Cardiac septum (tissue), 1 donor: Measurements from ENCODE around the gene BCAS1. TPM values are rescaled to one million over a fixed set of nuclear protein-coding genes. Genes with fewer than 3 reads are reported as not detected.

Experiments used
- DNase-seq: peaks from one replicate; pipeline ENCODE4 v3.0.0-alpha.2; 2020; ENCODE audit warnings: low spot score
- intact Hi-C: fragments of 100-400 bp; cut with DNase I; formaldehyde crosslinking; loops from one replicate; pipeline ENCODE4 v1.14.0; 2022
- total RNA-seq: library from RNA; stranded (reverse); fragmentation: NEBNext Ultra II Directional; extraction: Animal tissue kit (Norgen Biotek cat#: 25700); gene quantifications from one replicate; pipeline ENCODE4 v1.2.1, GENCODE V29; 2021
- donor health status: DM: no; HTN: no; CAD: no.

Gene BCAS1
- total RNA-seq, 1 donor from 2014 or later: not detected

DNA sequence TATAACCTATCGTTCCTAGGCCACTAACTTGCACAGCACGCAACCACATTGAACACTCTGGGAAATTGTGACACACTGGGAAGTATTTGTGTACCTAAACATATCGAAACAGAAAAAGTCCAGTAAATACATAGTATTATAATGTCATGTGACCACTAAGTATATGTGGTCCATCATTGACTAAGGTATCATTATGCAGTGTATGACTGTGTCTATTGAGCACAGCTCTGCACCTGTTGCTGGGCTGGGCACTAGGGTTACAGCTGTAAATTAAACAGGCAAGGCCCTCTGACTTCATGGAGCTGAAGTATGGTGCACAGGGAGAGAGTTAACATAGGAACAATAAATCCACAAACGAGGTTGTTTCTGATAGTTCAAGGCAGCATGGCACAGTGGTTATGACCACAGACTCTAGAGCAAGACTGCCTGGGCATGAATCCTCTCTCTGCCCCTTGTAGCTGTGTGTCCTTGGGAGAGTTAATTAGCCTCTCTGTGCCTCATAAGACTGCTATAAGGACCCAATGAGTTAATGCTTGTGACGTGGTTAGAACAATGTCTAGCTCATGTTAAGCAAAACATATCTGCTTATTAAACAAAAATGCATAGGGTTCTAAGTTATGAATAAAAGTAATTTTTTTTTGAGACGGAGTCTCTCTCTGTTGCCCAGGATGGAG lies 10.6 kb downstream of the BCAS1 start:
- no peak for DNase-seq
- intact Hi-C loops: loop anchor here (5.0 kb wide), 1 partner anchor 483 kb away; no protein-coding TSS in a partner anchor

DNA sequence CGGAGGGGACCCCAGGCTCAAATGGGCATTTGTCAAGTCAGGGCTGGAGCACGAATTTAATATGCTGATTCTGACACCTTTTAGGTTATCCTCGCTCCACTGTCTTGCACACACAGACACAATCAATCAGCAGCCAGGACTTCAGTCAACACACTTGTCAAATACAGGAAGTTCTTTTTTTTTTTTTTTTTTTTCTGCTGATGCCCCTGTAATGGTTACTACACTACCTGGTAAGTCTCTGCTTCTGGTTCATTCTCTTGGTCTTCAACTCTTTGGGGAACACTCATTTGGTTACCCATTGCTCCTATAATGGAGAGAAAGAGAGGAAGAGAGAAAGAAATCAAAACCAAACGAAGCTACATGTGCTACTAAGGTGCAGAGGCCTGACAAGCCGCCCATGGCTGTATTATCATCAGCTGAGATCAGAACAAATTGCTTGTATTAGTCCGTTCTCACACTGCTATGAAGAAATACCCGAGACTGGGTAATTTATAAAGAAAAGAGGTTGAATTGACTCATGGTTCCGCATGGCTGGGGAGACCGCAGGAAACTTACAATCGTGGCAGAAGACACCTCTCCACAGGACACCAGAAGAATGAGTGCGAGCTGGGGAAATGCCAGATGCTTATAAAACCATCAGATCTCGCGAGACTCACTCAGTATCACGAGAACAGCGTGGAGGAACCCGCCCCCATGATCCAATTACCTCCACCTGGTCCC lies 11.8 kb downstream of the BCAS1 start:
- intact Hi-C loops: no loop called here
- no peak for DNase-seq

DNA sequence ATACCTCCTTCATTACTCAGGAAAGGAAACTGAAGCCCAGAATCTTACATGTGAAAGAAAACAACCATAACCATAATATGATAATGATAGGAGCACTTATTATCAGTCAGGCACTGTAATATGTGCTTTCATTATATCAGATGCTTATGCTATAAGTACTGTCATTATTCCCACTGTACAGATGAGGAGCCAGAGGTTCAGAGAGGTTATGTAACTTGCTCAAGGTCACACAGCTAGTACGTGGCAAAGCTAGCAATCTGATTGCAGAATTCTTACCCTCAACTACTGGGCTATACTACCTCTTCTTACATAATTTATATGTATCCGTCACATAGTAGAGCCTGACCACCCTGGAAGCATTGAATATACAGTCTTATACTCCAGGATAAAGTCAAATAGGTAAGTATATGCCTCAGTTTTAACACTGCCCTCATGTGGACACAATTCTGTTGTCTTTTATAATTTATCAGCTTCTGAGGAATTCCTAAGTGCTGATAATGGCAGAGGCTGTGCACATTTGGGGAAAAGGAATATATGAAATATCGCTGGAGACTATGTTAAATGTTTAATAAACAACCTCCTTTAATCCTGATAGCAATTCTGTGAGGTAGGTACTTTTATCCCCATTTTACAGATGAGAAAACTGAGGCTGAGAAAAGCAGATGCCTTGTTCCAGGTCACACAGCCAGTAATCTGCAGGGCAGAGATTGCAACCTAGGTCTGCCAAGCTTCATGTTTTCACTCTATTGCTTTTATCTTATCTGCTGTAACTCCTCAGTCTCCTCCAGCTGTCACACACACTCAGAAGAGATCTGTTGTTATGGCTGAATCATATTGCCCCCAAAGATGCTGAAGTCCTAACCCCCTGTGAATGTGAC lies 13.4 kb downstream of the BCAS1 start:
- intact Hi-C loops: no loop called here
- no peak for DNase-seq

DNA sequence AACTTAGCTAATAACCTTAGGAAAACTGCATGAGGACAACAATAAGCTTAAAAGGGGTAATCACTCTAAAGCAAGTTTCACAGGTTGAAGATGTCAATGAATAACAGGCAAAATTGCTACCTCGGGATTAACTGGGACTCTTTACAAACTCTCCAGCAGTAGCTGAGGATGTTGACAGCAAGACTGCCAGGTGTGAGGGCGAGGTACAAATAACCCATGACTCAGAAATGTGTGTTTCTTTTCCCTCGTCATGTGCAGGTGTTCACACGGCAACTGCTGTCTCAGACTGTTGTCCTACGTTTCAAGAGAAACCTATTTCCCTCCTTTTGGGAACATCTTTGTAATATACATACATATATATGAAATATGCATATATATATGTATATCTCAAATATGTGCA lies 15.9 kb downstream of the BCAS1 start:
- DNase-seq: no peak
- intact Hi-C loops: no loop called here

DNA sequence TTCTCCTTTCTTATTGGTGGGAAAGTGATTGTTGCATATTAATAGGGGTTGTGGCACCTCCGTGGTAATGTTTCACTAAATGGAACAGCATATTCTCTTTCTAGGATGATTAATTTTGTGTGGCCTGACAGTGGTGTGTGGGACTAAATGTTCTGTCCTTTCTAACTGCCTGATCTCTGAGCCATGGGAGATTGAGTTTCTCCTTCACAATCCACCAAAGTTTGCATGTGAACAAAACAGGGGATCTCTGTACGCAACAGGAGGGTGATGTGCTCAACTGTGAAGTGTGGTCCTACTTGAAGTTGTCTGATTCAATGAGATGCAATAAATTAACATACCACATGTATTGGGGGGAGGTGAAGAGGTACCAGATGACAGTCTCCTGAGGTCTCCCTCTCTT lies 19.3 kb downstream of the BCAS1 start:
- intact Hi-C loops: no loop called here
- no peak for DNase-seq

DNA sequence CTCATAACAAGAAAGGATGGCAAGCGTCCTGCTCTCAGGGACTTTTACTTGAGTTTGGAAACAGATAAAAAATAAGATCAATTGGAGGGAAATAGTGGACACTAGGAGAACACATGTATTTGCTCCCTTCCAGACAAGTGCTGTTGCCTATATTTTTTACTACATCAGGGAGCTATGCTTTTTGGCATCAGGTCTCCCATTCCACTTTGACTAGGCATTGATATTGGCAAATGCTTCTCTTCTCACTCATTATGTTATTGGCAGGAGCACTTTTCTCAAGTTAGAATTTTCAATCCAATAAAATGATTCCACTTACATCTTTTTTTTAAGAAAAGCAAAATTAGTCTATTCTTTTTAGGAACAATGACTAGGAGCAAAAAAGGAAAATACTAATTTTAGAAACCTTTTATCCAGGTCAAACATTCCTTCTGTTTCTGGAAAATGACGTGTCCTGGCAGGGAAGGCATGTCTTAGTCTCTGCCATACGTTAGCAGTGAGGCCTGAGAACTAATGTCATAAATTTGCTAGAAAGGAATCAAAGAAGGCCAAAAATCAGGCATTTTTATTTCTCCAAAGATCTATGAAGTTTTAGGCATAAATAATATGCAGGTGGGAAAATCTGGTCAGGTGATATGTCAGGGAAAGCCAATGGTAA lies 21.4 kb downstream of the BCAS1 start:
- no peak for DNase-seq
- intact Hi-C loops: no loop called here

DNA sequence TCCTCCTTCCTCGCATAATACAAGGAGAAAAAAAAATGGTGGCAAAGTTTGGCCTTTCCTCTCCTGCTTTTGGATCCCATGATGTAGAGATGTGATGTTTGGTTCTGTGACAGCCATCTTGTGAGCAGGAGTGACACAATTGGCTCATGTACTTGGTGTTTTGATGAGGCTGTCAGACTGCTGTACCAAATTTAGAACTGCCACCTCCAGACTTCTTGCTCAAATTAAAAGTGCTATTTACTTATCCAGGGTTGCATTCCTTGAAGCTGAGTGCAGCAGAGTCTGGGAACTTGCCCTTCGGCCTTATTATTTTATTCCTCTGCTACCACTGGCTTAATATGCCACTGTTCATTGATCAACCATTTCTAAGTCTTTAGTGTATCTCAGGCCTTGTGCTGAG lies 21.9 kb downstream of the BCAS1 start:
- intact Hi-C loops: no loop called here
- DNase-seq: no peak

DNA sequence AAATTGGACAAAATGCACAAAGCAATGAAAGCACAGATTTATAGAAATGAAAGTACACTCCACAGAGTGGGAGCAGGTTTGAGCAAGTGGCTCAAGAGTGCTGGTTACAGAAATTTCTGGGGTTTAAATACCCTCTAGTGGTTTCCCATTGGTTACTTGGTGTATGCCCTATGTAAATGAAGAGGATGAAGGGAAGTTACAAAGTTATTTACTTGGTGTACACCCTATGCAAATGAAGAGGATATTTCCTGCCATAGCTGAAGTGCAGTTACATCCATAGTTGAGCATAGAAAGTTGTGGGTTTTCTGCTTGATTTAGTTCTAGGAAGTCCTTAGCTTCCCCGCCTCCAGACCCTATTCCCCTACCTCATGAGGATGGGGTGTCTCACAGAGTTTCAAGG lies 22.7 kb downstream of the BCAS1 start:
- no peak for DNase-seq
- intact Hi-C loops: no loop called here

DNA sequence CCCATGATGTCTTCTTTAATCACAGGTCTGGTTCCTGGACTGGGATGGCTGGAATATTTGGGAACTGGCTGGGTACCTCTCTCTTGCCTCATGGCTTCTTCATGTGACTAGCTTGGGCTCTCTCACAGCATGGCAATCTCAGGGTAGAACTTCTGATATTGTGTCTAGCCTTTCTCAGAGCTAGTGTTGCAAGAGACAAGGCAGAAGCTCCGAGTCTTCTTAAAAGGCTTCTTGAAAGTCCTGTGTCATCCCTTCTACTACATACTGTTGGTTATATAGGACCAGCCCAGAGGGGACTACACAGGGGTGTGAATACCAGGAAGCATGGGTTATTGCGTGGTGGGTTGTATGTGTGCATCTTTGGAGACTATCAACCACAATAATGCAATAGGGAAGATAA lies 23.3 kb downstream of the BCAS1 start:
- intact Hi-C loops: no loop called here
- DNase-seq: no peak

DNA sequence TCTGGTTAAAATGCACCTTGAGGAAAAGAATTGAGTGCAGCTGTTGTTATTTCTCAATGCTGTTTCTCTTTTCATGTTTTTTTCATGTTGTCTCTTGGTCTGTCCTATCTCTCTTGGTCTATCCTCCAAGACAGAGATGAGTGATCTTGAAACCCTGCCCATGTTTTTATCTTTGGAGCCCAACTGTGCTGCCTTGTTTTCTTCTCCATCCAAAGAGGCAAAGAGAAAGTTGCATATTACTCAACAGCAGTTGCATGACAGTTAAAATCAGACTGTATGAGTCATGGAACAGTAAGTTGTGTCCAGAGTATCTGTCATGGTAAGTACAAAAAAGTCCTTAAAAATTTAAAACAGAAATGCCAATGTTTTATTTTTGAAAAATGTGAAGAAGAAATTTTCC lies 26.2 kb downstream of the BCAS1 start:
- DNase-seq: no peak
- intact Hi-C loops: no loop called here

DNA sequence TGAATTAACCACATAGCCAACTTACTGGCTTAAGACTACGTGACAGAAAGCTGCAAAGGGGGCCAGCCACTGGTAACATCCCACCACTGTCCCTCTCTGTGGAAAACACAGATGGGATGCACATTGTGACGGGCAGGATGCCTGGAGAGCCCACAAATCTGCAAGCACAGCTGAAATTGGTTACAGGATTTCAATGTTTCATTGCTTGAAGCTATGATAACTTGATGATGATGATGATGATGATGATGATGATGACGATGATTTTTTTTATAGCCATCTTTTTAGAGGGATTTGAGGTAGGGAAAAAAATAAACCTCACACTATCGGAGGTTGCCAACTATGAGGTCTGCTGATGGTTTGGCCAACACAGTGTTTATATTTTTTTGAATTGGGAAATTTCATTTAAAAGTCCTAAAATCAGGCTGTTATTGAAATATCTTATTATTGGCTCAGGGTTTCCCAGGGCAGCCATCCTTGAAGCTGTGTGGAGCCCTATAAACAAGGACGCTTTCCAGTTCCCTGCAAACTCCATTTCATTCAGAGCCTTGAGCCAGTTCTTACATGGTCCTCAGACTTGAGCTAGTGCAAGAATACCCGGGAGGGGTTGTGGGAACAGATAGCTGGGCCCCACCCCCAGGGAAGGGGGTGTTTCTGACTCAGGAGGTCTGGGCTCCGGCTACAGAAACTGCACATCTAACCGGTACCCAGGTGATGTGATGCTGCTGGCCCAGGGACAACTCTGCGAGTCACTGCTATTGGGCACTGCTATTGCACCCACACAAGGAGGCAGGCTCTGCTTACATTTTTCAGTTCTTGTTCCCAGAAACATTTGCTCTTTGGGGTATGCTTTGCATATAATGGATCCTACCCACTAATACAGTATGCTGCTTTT lies 27.1 kb downstream of the BCAS1 start:
- DNase-seq: no peak
- intact Hi-C loops: no loop called here

DNA sequence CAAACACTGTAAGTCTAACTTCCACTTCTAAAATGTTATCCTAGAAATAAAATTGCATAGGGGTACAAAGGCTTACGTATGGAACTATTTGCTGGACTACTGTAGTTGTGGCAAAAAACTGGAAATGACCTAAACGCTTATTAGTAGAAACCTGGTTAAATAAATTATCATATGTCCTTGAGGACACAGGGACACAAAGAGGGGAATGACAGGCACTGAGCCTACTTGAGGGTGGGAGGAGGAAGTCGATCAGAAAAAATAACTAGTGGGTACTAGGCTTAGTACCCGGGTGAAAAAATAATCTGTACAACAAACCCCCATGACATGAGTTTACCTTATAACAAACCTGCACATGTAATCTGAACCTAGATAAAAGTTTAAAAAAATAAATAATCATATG lies 28.4 kb downstream of the BCAS1 start:
- DNase-seq: no peak
- intact Hi-C loops: no loop called here

DNA sequence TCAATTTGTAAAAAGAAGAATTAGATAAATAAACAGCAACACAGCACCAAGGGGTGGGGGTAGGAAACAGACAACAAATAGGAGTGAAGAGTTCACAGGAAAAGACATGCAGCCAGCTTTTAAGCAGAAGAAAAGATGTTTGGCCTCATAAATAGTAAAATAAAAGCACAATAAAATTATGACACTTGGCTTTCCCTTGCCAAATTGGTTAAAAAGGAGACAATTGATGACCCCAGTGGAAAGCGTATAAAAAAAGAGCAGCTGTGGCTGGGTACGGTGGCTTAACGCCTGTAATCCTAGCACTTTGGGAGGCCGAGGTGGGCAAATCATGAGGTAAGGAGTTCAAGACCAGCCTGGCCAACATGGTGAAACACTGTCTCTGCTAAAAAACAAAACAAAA lies 29.1 kb downstream of the BCAS1 start:
- intact Hi-C loops: no loop called here
- DNase-seq: no peak

DNA sequence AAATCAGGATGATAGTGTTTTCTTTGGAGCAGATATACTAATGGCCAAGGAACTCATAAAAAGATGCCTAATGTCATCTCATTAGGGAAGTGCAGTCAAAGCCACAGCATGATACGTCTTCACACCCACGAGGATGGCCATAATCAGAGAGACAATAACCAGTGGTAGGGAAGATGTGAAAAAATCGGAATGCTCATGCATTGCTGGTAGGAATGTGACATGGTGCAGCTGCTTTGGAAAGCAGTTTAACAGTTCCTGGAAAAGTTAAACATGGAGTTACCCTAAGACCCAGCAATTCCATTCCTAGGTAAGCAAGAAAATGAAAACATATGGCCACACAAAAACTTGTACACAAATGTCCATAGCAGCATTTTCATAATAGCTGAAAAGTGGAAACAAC lies 29.9 kb downstream of the BCAS1 start:
- DNase-seq: no peak
- intact Hi-C loops: no loop called here

DNA sequence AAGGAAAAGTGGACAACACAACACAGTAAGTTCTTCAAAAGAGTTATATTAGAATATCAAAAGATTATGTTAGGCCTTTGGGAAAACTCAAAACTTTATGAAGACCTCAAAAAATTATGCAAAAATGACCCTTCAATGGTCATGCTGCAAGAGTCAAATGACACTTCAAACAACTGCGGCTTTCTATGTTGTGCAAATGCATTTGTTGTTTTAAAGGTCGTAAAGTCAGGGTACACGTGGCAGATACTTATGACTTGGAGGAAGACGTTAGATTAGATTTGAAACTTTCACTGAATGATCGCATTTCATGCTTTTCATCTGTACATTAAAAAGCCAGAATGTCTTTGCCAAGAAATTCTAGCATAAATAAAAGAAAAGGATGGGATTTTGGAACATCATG lies 31.4 kb downstream of the BCAS1 start:
- DNase-seq: no peak
- intact Hi-C loops: no loop called here

DNA sequence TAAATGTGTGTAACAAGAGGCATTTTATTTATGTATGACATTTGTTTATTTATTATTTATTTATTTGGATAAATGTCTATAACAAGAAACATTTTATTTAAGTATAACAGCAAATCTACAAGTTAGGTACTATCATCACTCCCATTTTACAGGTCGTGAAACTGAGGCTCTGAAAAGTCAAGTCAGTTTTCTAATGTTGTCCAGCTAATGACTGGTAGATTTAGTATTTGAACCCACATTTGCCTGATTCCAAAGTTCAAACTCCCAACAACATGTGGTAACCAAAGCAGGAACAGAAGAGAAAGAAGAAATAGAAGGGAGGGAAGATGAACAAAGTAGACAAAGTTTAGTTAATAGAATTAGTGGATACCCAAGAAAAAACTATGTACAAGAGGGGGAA lies 32.9 kb downstream of the BCAS1 start:
- no peak for DNase-seq
- intact Hi-C loops: no loop called here

DNA sequence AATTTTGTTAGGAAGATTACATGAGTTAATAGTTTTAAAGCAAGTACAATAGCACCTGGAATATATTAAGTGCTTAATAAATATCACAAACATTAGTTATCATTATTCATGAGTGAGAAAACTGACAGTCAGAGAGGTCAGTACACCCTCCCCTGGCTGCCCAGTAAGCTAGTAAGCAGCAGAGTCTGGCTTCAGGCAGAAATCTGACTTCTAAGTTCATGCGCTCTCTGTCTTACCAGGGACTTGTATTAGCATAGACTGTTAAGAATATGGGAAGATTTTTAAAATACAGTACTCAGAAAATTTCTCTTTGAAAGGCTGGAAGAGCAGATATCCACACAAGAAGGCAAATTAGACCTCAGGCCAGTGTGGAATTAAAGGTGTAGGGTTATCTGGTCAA lies 40.8 kb downstream of the BCAS1 start:
- no peak for DNase-seq
- intact Hi-C loops: no loop called here

DNA sequence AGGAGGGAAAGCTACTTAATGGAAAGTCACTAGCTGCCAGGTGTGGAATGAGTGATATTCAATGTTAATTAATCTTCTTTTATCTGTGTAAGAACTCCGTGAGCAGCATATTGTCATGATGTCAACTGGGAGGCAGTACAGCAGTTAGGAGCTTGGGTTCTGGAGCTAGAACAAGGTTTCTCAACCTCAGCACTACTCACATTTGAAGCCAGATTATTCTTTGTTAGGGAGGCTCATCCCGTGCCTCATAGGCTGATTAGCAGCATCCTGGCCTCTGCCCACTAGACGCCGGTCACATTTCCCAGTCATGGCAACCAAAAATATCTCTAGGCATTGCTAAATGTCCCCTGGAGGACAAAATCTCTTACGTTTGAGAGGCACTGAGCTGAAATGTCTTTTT lies 41.2 kb downstream of the BCAS1 start:
- intact Hi-C loops: no loop called here

More for the DNA sequence above, 41.2 kb downstream of the BCAS1 start:
- no peak for DNase-seq
